Suprapubic skin (tissue), 3 donors: ENCODE measurements around the gene DCLK3.

Experiments
- EP300 ChIP-seq: sonication (generic); formaldehyde crosslinking; IDR thresholded peaks from one replicate; pipeline ENCODE4 v1.6.1; 2017; ENCODE audit warnings: antibody characterized with exemption
- POLR2A ChIP-seq, 2 donors: fragments of 450-650 bp; IDR thresholded peaks; one replicate each; pipeline ENCODE4 v1.6.1; 2017; ENCODE audit warnings: antibody characterized with exemption in 2 of 2, mild to moderate bottlenecking in 2 of 2, moderate library complexity in 2 of 2
- TF ChIP-seq, protein P1 (sequence below), 2 donors: fragments of 200-600 bp in 1 of 2; fragments of 450-650 bp in 1 of 2; sonication (generic) in 1 of 2; IDR thresholded peaks; one replicate each; pipeline ENCODE4 v1.5.1; 2016 to 2019; ENCODE audit warnings: antibody characterized with exemption in 2 of 2, mild to moderate bottlenecking in 1 of 2, moderate library complexity in 1 of 2

- TF ChIP-seq, protein P1, sequence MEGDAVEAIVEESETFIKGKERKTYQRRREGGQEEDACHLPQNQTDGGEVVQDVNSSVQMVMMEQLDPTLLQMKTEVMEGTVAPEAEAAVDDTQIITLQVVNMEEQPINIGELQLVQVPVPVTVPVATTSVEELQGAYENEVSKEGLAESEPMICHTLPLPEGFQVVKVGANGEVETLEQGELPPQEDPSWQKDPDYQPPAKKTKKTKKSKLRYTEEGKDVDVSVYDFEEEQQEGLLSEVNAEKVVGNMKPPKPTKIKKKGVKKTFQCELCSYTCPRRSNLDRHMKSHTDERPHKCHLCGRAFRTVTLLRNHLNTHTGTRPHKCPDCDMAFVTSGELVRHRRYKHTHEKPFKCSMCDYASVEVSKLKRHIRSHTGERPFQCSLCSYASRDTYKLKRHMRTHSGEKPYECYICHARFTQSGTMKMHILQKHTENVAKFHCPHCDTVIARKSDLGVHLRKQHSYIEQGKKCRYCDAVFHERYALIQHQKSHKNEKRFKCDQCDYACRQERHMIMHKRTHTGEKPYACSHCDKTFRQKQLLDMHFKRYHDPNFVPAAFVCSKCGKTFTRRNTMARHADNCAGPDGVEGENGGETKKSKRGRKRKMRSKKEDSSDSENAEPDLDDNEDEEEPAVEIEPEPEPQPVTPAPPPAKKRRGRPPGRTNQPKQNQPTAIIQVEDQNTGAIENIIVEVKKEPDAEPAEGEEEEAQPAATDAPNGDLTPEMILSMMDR (IDR thresholded peaks at IDR 0.05), result no peak
- TF ChIP-seq POLR2A (IDR thresholded peaks at IDR 0.05), result no peak
- no peak for TF ChIP-seq EP300
Observed at GRCh38 chr3:36669764-36670163, 94.6 kb downstream of the DCLK3 start.
